ENCODE measurements around the gene KLLN. TPM values are rescaled to one million over a fixed set of nuclear protein-coding genes. Genes with fewer than 3 reads are reported as not detected.

KLLN gene
- total and polyA plus RNA-seq, 9 of the 15 experiments (the other 6 are each of a cell fraction or from before 2014, with no cell fraction given), result 0.07 to 0.40 (median 0.25) TPM

DNA sequence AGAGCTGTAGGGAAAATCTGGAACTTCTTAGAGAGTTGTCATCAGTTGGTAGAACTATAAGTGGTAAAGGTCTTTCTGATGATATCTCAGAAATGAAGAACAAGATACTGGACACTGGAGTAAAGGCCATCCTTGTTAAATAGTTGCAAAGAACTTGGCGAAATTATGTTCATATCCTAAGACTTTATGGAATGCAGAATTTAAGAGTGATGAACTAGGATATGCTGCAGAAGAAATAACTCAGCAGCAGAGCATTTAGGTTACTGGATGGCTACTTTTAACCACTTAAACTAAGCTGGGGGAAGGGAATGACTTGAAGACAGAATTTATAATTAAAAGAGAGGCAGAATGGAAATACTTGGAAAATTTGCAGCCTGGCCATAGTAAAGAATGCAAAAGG lies 23.8 kb upstream of the KLLN start:
- 89% methylated on average over 1 of the region's 1 CpG for WGBS (ENCODE audit: insufficient coverage, low coverage, missing lambda C conversion rate)
- H3K79me2 ChIP-seq (ENCODE audit: control insufficient read depth, insufficient read depth, low read length), result peaks cover 22% of the 10 kb centered on the region
- no TSS peak for BruUV-seq (replicated peaks)
- intact Hi-C loops (cut with micrococcal nuclease), result no loop called here
- peaks cover 19% of the 10 kb centered on the region; the same call in 2 of the 3 replicates for H3K36me3 ChIP-seq (ENCODE audit: control insufficient read depth, insufficient read depth, low read length)
- H3K9me1 ChIP-seq (ENCODE audit: control insufficient read depth, insufficient read depth, low read length), result no peaks in the 10 kb centered on the region
- no peaks in the 10 kb centered on the region for H3K4me1 ChIP-seq (replicated peaks in 1 of 2; ENCODE audit: control insufficient read depth in 2 of 2, insufficient read depth in 2 of 2, low read length in 2 of 2)
- no peak overlapping the region for H3K27ac ChIP-seq (ENCODE audit: extremely low read depth, low read depth, low read length)
- H2AFZ ChIP-seq (ENCODE audit: low read depth, low read length), result no peak overlapping the region
- H3K4me3 ChIP-seq, result no peak overlapping the region
- FAIRE-seq (no peak), DNase-seq (ENCODE audit: extremely low read depth in 1 of 4, low spot score in 3 of 4) (no peak), ATAC-seq (no peak)
- H3K9ac ChIP-seq (ENCODE audit: insufficient read depth in 1 of 2, low read depth in 2 of 2, low read length in 2 of 2), result no peak overlapping the region
- in situ Hi-C loops (cut with MboI), result no loop called here
- ChIA-PET POLR2A (no interaction called here), CTCF (ENCODE audit: low intra/inter-chr PET ratio) (no interaction called here)
- no peaks in the 10 kb centered on the region for H3K27me3 ChIP-seq (ENCODE audit: control insufficient read depth in 2 of 2, insufficient read depth in 2 of 2, low read length in 2 of 2)
- H3K4me2 ChIP-seq (ENCODE audit: insufficient read depth, low read length), result no peak overlapping the region
- H3K9me3 ChIP-seq (replicated peaks; ENCODE audit: control insufficient read depth, insufficient read depth, low read depth, low read length), result no peaks in the 10 kb centered on the region
- no peaks in the 10 kb centered on the region for H4K20me1 ChIP-seq (replicated peaks; ENCODE audit: control insufficient read depth, insufficient read depth, low read length)
- no peak for TF ChIP-seq ZNF609 (CRISPR knock-in tag; IDR thresholded peaks at IDR 0.05; ENCODE audit: borderline replicate concordance)
- TF ChIP-seq NFE2L1 (tag; IDR thresholded peaks at IDR 0.05; ENCODE audit: borderline replicate concordance, low read depth), result no peak
- no peak for TF ChIP-seq ELF1 (tag; IDR thresholded peaks at IDR 0.05)
- no peak for TF ChIP-seq ZMIZ1 (IDR thresholded peaks at IDR 0.05; ENCODE audit: low read depth in 2 of 2, low read length in 2 of 2)
- TF ChIP-seq HMBOX1 (IDR thresholded peaks at IDR 0.05), result no peak
- TF ChIP-seq TAF1 (IDR thresholded peaks at IDR 0.05; ENCODE audit: control insufficient read depth, extremely low read depth, insufficient read depth, low read length, severe bottlenecking), result no peak
- TF ChIP-seq RBM39 (optimal IDR thresholded peaks at IDR 0.05; ENCODE audit: low read depth, low read length), result no peak
- TF ChIP-seq CREM (IDR thresholded peaks at IDR 0.05; ENCODE audit: low read depth), result no peak
- TF ChIP-seq TCF15 (CRISPR knock-in tag; IDR thresholded peaks at IDR 0.05), result no peak
- TF ChIP-seq IRF2 (CRISPR knock-in tag; IDR thresholded peaks at IDR 0.05), result no peak
- no peak for TF ChIP-seq ZNF124 (CRISPR knock-in tag; IDR thresholded peaks at IDR 0.05)
- TF ChIP-seq BRD9 (IDR thresholded peaks at IDR 0.05; ENCODE audit: low read depth, partially characterized antibody), result no peak
- TF ChIP-seq ZKSCAN1 (IDR thresholded peaks at IDR 0.05; ENCODE audit: low read depth, low read length), result no peak
